Liver (tissue), 9 donors: ENCODE measurements around the gene APBB1IP. TPM values are rescaled to one million over a fixed set of nuclear protein-coding genes. Genes with fewer than 3 reads are reported as not detected.

Source experiments
- DNase-seq: peaks from one replicate; pipeline ENCODE4 v3.0.0-alpha.2; 2017; ENCODE audit warnings: low spot score
- H3K27ac ChIP-seq, 2 donors: one replicate each; pipeline ENCODE4 v1.7.0; 2013; ENCODE audit warnings: inconsistent platforms in 2 of 2, low read length in 2 of 2, control low read depth in 1 of 2, low read depth in 1 of 2, mild to moderate bottlenecking in 1 of 2
- H3K27me3 ChIP-seq, 4 donors: one replicate each; pipeline versions ENCODE4 v1.6.1 to v1.7.0; 2013; ENCODE audit warnings: low read length in 3 of 4, inconsistent platforms in 1 of 4, mild to moderate bottlenecking in 1 of 4, moderate library complexity in 1 of 4; ENCODE audit not compliant: control insufficient read depth in 4 of 4, insufficient read depth in 4 of 4
- H3K36me3 ChIP-seq, 4 donors: one replicate each; pipeline versions ENCODE4 v1.6.1 to v1.7.0; 2013; ENCODE audit warnings: low read length in 3 of 4, mild to moderate bottlenecking in 3 of 4, low read depth in 1 of 4, moderate library complexity in 1 of 4; ENCODE audit not compliant: control insufficient read depth in 4 of 4, insufficient read depth in 3 of 4
- H3K4me1 ChIP-seq, 4 donors: one replicate each; pipeline versions ENCODE4 v1.6.1 to v1.7.0; 2013; ENCODE audit warnings: low read length in 3 of 4, mild to moderate bottlenecking in 3 of 4, moderate library complexity in 1 of 4; ENCODE audit not compliant: control insufficient read depth in 4 of 4, insufficient read depth in 4 of 4
- H3K4me3 ChIP-seq, 3 donors: one replicate each; pipeline versions ENCODE4 v1.6.1 to v1.7.0; 2013; ENCODE audit warnings: low read length in 3 of 3, control low read depth in 1 of 3, low read depth in 1 of 3, mild to moderate bottlenecking in 1 of 3
- H3K9ac ChIP-seq, 2 donors: one replicate each; pipeline ENCODE4 v1.7.0; 2013; ENCODE audit warnings: low read length in 2 of 2, mild to moderate bottlenecking in 2 of 2, moderate library complexity in 2 of 2, control low read depth in 1 of 2, low read depth in 1 of 2
- H3K9me3 ChIP-seq, 4 donors: one replicate each; pipeline versions ENCODE4 v1.6.1 to v1.7.0; 2013; ENCODE audit warnings: low read length in 3 of 4; ENCODE audit not compliant: control insufficient read depth in 4 of 4
- EGR1 ChIP-seq, 2 donors: IDR thresholded peaks; 2 replicates each; pipeline ENCODE4 v1.6.1; 2016 to 2018; ENCODE audit warnings: antibody characterized with exemption in 2 of 2, low read depth in 2 of 2
- FOXA1 ChIP-seq: IDR thresholded peaks from 2 replicates; pipeline ENCODE4 v1.6.1; 2016; ENCODE audit warnings: antibody characterized with exemption
- GABPA ChIP-seq, 2 donors: IDR thresholded peaks in 1 of 2; conservative IDR thresholded peaks in 1 of 2; 2 replicates each; pipeline ENCODE4 v1.6.1; 2016; ENCODE audit warnings: antibody characterized with exemption in 2 of 2, mild to moderate bottlenecking in 1 of 2, moderate library complexity in 1 of 2
- HNF4A ChIP-seq, 2 donors: conservative IDR thresholded peaks; 2 replicates each; pipeline ENCODE4 v1.6.1; 2016; ENCODE audit warnings: antibody characterized with exemption in 2 of 2, mild to moderate bottlenecking in 2 of 2
- NR2F2 ChIP-seq: IDR thresholded peaks from 2 replicates; pipeline ENCODE4 v1.6.1; 2016; ENCODE audit warnings: antibody characterized with exemption
- RXRA ChIP-seq, 2 donors: IDR thresholded peaks; 2 replicates each; pipeline ENCODE4 v1.6.1; 2017 to 2018; ENCODE audit warnings: antibody characterized with exemption in 2 of 2, mild to moderate bottlenecking in 1 of 2
- SP1 ChIP-seq: IDR thresholded peaks from 2 replicates; pipeline ENCODE4 v1.6.1; 2018; ENCODE audit warnings: antibody characterized with exemption, mild to moderate bottlenecking
- TAF1 ChIP-seq: conservative IDR thresholded peaks from 2 replicates; pipeline ENCODE4 v1.6.1; 2016; ENCODE audit warnings: antibody characterized with exemption, mild to moderate bottlenecking
- WGBS: extraction: QIAGEN DNeasy Blood & Tissue Kit; methylation state at CpG from one replicate; pipeline ENCODE4 v1.1.7; 2013; 5-methylcytosine and 5-hydroxymethylcytosine counted together
- polyA plus RNA-seq, 2 donors: library from polyadenylated mRNA; stranded (reverse) in 1 of 2; unstranded in 1 of 2; fragments of 200-250 nt in 1 of 2; fragments of >200 nt in 1 of 2; fragmentation: Nextera tagmentation in 1 of 2; extraction: Ambion mirVana in 1 of 2; gene quantifications; one replicate each; pipeline versions ENCODE4 v1.2.1 to v1.2.3, GENCODE V29; 2013 to 2015
- total RNA-seq, 2 donors: library from RNA; depleted of rRNA; stranded (reverse); fragments of >200 nt; gene quantifications; one replicate each; pipeline ENCODE4 v1.2.3, GENCODE V29; 2014
- TF ChIP-seq, protein P1 (sequence below): IDR thresholded peaks from 2 replicates; pipeline ENCODE4 v1.6.1; 2016; ENCODE audit warnings: antibody characterized with exemption, mild to moderate bottlenecking
- TF ChIP-seq, protein P2 (sequence below): IDR thresholded peaks from 2 replicates; pipeline ENCODE4 v1.6.1; 2016; ENCODE audit warnings: antibody characterized with exemption
- TF ChIP-seq, protein P3 (sequence below): IDR thresholded peaks from 2 replicates; pipeline ENCODE4 v1.6.1; 2016; ENCODE audit warnings: antibody characterized with exemption
- TF ChIP-seq, protein P4 (sequence below): fragments of 150-350 bp; IDR thresholded peaks from 2 replicates; pipeline ENCODE4 v1.5.1; 2017; ENCODE audit warnings: improper control_type of control experiment, low read depth, low read length; ENCODE audit not compliant: missing input control
- donor health status: healthy.
- donor health status: healthy.
- donor health status: healthy.
- donor health status: healthy.
- donor health status: healthy.

Gene APBB1IP
- total and polyA plus RNA-seq, 4 donors: 9.3 to 28.4 (median 12.8) TPM

DNA sequence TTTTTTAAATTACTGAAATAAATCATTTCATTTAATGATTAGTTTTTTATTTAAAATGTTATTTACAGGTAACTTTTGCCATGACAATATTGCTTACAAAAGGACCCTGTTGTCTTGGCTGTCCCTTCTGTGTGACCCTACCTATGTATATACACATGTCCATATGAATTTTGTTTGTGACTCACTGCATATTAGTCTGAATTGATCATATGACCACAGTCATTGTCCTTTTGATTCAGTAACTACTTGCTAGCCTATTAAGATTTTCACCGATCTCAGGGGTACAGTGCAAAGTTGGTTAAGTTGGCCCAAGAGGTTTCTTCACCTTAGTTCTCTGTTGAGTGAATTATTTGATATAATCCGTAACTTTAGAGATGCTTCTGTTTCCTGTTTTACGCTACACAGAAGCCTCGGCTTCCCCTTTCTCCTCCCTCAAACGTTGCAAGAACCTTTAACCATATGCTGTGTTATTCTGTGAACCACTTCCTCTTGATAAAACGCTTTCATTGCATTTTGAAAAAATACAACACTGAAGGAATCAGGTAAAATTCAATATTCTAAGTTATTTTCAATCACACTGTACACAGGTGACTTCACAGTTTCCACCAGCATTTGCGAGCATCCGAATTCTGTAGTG lies 43.9 kb downstream of the APBB1IP start:
- no peak for DNase-seq
- no peak overlapping the region for H3K27ac ChIP-seq

DNA sequence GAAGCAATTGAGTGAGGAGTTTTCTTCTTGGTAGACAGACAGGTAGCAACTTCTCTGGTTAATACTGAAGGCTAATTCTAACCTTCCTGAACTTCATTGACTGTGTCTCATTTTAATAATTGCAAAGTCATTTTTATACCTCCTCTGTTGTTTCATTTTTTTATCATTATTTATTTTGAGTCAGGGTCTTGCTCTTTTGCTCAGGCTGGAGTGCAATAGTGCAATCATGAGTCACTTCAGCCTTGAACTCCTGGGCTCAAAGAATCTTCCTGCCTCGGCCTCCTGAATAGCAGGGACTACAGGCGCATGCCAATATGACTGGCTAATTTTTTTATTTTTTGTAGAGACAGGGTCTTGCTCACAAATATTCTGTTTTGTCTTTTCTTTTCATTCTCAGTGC lies 45.4 kb downstream of the APBB1IP start:
- no peaks in the 10 kb centered on the region for H3K27me3 ChIP-seq
- WGBS: 85% methylated on average over 2 of the region's 2 CpGs
- no peaks in the 10 kb centered on the region for H3K36me3 ChIP-seq
- TF ChIP-seq, protein P1, sequence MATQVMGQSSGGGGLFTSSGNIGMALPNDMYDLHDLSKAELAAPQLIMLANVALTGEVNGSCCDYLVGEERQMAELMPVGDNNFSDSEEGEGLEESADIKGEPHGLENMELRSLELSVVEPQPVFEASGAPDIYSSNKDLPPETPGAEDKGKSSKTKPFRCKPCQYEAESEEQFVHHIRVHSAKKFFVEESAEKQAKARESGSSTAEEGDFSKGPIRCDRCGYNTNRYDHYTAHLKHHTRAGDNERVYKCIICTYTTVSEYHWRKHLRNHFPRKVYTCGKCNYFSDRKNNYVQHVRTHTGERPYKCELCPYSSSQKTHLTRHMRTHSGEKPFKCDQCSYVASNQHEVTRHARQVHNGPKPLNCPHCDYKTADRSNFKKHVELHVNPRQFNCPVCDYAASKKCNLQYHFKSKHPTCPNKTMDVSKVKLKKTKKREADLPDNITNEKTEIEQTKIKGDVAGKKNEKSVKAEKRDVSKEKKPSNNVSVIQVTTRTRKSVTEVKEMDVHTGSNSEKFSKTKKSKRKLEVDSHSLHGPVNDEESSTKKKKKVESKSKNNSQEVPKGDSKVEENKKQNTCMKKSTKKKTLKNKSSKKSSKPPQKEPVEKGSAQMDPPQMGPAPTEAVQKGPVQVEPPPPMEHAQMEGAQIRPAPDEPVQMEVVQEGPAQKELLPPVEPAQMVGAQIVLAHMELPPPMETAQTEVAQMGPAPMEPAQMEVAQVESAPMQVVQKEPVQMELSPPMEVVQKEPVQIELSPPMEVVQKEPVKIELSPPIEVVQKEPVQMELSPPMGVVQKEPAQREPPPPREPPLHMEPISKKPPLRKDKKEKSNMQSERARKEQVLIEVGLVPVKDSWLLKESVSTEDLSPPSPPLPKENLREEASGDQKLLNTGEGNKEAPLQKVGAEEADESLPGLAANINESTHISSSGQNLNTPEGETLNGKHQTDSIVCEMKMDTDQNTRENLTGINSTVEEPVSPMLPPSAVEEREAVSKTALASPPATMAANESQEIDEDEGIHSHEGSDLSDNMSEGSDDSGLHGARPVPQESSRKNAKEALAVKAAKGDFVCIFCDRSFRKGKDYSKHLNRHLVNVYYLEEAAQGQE: no peak
- no peak for TF ChIP-seq GABPA (IDR thresholded peaks at IDR 0.05 in 1 of 2, conservative IDR thresholded peaks at IDR 0.05 in 1 of 2)
- TF ChIP-seq, protein P2, sequence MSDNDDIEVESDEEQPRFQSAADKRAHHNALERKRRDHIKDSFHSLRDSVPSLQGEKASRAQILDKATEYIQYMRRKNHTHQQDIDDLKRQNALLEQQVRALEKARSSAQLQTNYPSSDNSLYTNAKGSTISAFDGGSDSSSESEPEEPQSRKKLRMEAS: no peak
- peak; percentile 10 to 24 for TF ChIP-seq HNF4A (conservative IDR thresholded peaks at IDR 0.05)
- TF ChIP-seq EGR1 (IDR thresholded peaks at IDR 0.05; ENCODE audit: low read depth in 2 of 2): no peak
- TF ChIP-seq RXRA (IDR thresholded peaks at IDR 0.05): no peak
- no peak for TF ChIP-seq SP1
- H3K9ac ChIP-seq: no peak overlapping the region
- no peak overlapping the region for H3K4me3 ChIP-seq
- H3K4me1 ChIP-seq: peaks cover 8 to 16% (median 12%) of the 10 kb centered on the region in 4 donors
- H3K27ac ChIP-seq: no peak overlapping the region
- H3K9me3 ChIP-seq: no peaks in the 10 kb centered on the region
- DNase-seq: no peak

More for the DNA sequence above, 43.9 kb downstream of the APBB1IP start:
- Histone ChIP-seq H3K9me3 (no peaks in the 10 kb centered on the region), H3K4me1 (peaks cover 6 to 12% (median 10%) of the 10 kb centered on the region in 4 donors), H3K27me3 (no peaks in the 10 kb centered on the region), H3K4me3 (no peak overlapping the region), H3K9ac (peak overlapping the region in 1 of 2 donors; percentile 47), H3K36me3 (no peaks in the 10 kb centered on the region)
- 73% methylated on average over 8 of the region's 8 CpGs for WGBS
- TF ChIP-seq EGR1 (IDR thresholded peaks at IDR 0.05; ENCODE audit: low read depth in 2 of 2): no peak
- TF ChIP-seq TAF1: no peak
- TF ChIP-seq GABPA (IDR thresholded peaks at IDR 0.05 in 1 of 2, conservative IDR thresholded peaks at IDR 0.05 in 1 of 2): no peak
- TF ChIP-seq NR2F2: no peak
- TF ChIP-seq, protein P3, sequence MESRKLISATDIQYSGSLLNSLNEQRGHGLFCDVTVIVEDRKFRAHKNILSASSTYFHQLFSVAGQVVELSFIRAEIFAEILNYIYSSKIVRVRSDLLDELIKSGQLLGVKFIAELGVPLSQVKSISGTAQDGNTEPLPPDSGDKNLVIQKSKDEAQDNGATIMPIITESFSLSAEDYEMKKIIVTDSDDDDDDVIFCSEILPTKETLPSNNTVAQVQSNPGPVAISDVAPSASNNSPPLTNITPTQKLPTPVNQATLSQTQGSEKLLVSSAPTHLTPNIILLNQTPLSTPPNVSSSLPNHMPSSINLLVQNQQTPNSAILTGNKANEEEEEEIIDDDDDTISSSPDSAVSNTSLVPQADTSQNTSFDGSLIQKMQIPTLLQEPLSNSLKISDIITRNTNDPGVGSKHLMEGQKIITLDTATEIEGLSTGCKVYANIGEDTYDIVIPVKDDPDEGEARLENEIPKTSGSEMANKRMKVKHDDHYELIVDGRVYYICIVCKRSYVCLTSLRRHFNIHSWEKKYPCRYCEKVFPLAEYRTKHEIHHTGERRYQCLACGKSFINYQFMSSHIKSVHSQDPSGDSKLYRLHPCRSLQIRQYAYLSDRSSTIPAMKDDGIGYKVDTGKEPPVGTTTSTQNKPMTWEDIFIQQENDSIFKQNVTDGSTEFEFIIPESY: no peak
- TF ChIP-seq FOXA1: no peak
- TF ChIP-seq, protein P2: no peak
- TF ChIP-seq, protein P1: no peak
- TF ChIP-seq, protein P4, sequence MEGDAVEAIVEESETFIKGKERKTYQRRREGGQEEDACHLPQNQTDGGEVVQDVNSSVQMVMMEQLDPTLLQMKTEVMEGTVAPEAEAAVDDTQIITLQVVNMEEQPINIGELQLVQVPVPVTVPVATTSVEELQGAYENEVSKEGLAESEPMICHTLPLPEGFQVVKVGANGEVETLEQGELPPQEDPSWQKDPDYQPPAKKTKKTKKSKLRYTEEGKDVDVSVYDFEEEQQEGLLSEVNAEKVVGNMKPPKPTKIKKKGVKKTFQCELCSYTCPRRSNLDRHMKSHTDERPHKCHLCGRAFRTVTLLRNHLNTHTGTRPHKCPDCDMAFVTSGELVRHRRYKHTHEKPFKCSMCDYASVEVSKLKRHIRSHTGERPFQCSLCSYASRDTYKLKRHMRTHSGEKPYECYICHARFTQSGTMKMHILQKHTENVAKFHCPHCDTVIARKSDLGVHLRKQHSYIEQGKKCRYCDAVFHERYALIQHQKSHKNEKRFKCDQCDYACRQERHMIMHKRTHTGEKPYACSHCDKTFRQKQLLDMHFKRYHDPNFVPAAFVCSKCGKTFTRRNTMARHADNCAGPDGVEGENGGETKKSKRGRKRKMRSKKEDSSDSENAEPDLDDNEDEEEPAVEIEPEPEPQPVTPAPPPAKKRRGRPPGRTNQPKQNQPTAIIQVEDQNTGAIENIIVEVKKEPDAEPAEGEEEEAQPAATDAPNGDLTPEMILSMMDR: no peak
